GM18861 (cell line): ENCODE results near the gene ZNF157.

Source experiments
- ATAC-seq: cut with Tn5 transposase; IDR thresholded peaks from one replicate; pipeline ENCODE4 v1.9.1; 2021; ENCODE audit not compliant: unreplicated experiment

Gene ZNF157

DNA sequence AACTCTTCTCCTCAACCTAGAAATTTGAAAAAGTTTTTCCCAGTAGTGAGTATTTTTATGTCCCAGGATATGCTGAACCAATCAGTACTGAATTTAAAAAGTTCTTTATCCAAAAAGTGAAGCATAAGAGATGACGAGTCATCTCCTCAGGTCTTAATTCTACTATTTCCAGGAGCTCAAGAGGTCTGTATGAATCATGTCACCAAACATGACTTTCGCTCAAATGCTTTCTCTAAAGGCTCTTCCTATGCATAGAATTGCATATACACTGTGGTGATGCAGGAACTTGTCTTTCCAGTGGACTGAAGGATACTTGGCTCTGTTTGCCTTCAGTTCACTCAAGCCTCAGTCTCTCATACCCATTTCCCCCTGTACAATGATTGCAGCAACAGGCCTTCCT, 76.6 kb downstream of the ZNF157 start:
- ATAC-seq: no peak

DNA sequence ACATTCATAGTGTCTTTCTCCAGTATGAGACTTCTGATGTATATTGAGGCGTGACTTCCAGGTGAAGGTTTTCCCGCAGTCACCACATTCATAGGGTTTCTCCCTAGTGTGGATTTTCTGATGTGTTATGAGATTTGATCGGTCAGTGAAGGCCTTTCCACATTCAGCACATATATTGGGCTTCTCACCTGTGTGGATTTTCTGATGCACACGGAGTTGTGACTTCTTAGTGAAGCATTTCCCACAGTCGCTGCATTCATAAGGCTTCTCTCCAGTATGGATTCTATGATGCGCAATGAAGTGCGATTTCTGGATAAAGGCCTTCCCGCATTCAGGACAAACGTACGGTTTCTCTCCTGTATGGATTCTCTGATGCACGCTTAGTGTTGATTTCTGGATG, 77.2 kb downstream of the ZNF157 start:
- ATAC-seq: no peak

GRCh38 chrX:47448165-47448806, 77.9 kb downstream of the ZNF157 start:
- ATAC-seq: no peak

GRCh38 chrX:47452112-47452511, 81.7 kb downstream of the ZNF157 start:
- ATAC-seq: no peak

DNA sequence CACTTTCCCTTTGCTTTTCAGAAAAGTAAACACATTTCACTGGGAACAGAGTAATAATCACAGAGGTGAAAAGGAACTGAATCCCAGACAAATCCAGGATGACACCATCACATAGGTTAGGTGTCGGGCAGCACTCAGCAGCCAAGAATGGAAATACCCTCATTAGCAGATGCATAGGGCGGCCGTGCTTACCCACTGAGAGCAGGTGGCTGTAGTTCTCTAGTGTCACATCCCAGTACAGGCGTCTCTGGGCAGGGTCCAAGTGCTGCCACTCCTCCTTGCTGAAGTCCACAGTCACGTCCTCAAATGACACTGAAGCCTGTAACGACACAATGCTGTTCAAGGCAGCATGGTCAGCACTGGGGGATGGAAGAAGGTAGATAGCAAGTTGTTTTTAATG, 85.7 kb downstream of the ZNF157 start:
- ATAC-seq: no peak

DNA sequence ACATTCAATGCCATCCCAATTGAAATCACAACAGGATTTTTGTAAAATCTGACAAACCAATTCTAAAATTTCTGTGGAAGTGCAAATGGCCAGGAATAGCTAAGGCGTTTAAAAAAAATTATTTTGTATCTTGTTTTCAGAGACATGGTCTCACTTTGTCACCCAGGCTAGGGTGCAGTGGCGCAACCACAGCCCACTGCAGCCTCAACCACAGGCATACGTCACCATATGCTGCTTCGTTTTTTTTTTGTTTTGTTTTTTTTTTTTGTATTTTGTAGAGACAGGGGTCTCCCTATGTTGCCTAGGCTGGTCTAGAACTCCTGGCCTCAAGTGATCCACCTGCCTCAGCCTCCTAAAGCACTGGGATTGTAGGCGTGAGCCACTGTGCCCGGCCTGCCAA, 88.2 kb downstream of the ZNF157 start:
- no peak for ATAC-seq

- no peak for ATAC-seq
These were observed 90.2 kb downstream of the ZNF157 start for GRCh38 chrX:47460561-47460960.
